ENCODE measurements around the gene SHISAL1. TPM values are rescaled to one million over a fixed set of nuclear protein-coding genes. Genes with fewer than 3 reads are reported as not detected.

SHISAL1 gene
- total RNA-seq (2022; extraction: Qiagen RNA extraction) = 2.3 to 3.1 TPM (median 2.4 TPM) in 5 replicates

GRCh38 chr22:44312766-44313165 lies at the start of gene SHISAL1:
SHISAL1 (minus strand) TSS chr22:44312951; CDS start chr22:44300945, 12,006 bp downstream.

Other genes starting within 250 kb of the SHISAL1 start
- not detected in 5 replicates for gene PARVG, start 132.0 kb downstream of the SHISAL1 start, total RNA-seq (2022; extraction: Qiagen RNA extraction)
- 19.4 to 21.2 TPM (median 20.5 TPM) in 5 replicates for gene RTL6, start 185.3 kb upstream of the SHISAL1 start, total RNA-seq (2022; extraction: Qiagen RNA extraction)

Measured in A549 treated with AZD2906 at 1 μM for 4 hours (cell line).